Measurements from ENCODE around the gene THSD4. TPM values are rescaled to one million over a fixed set of nuclear protein-coding genes. Genes with fewer than 3 reads are reported as not detected.
"Not testable (repeated sequence)": the region's sequence is repeated elsewhere in the genome, so short reads cannot be mapped to it uniquely, and the experiment has no call there.

The THSD4 gene
- polyA plus RNA-seq, 1 experiment: 45.8 TPM

GRCh38 chr15:71121442-71121841, 6.2 kb downstream of the THSD4 start:
- ChIA-PET CTCF (interaction anchor here (1.1 to 1.2 kb wide), 2 partner anchors 11 to 13 kb away, joined by 3 read pairs; no protein-coding TSS in a partner anchor), POLR2A (interaction anchor here (0.7 kb wide), 1 partner anchor 257 kb away, joined by 5 read pairs; no protein-coding TSS in a partner anchor)
- no peak for DNase-seq (ENCODE audit: low read depth, low spot score)
- no peak for TF ChIP-seq CTCF (IDR thresholded peaks at IDR 0.05; ENCODE audit: low read depth, low read length)
- Histone ChIP-seq H3K27me3 (ENCODE audit: control insufficient read depth, insufficient read depth, low read length) (no peaks in the 10 kb centered on the region), H3K27ac (ENCODE audit: low read depth, low read length) (no peak overlapping the region), H3K9me3 (ENCODE audit: control insufficient read depth, insufficient read depth, low read length) (no peaks in the 10 kb centered on the region), H3K4me3 (ENCODE audit: low read depth, low read length) (no peak overlapping the region)

- Histone ChIP-seq H3K4me3 (ENCODE audit: low read depth, low read length) (0 out of 2 replicates have a peak overlapping the region, but pooled peaks have one; percentile 11), H3K27ac (ENCODE audit: low read depth, low read length) (peak overlapping the region; percentile 49), H3K9me3 (ENCODE audit: control insufficient read depth, insufficient read depth, low read length) (no peaks in the 10 kb centered on the region), H3K27me3 (ENCODE audit: control insufficient read depth, insufficient read depth, low read length) (no peaks in the 10 kb centered on the region)
- ChIA-PET CTCF (interaction anchor here (1.7 to 2.0 kb wide), 2 partner anchors 9 to 11 kb away, joined by 5 to 7 read pairs; partner anchors contain the start of gene THSD4), POLR2A (no interaction called here)
- TF ChIP-seq CTCF (IDR thresholded peaks at IDR 0.05; ENCODE audit: low read depth, low read length): peak; percentile 11; the same call in 1 of the 2 replicates
- no peak for DNase-seq (ENCODE audit: low read depth, low spot score)
These were observed 9.9 kb downstream of the THSD4 start for GRCh38 chr15:71124937-71125790.

DNA sequence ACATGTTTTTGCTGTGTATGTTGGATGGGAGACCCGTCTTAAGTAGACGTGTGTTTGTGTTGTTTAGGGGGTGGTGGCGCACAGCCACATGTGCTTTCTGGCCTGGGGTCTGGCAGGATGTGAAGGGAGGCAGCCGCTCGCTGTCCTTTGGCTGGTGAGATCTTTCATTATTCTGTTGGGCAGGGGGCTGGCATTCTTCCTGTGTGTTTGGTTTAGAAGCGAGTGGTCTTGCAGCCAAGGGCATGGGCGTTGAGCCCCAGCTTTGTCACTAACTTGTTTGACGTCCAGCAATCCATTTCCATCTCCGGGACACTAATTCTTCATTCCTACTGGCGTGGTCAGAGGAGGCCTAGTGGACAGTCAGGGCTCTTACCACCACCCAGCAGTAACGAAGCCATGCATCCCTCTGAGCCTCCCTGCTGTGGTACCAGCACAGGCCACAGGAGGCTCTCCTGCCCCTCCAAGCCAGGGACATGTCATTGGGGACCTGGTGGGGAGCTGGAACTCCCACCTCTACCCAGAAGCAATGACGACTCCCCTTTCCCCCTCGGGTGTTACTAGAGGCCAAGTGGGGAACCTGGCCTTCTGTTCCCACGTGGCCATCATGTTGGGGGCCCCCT, 10.7 kb downstream of the THSD4 start:
- Histone ChIP-seq H3K27ac (ENCODE audit: low read depth, low read length) (peak overlapping the region; percentile 49), H3K4me3 (ENCODE audit: low read depth, low read length) (0 out of 2 replicates have a peak overlapping the region, but pooled peaks have one; percentile 3), H3K9me3 (ENCODE audit: control insufficient read depth, insufficient read depth, low read length) (no peaks in the 10 kb centered on the region), H3K27me3 (ENCODE audit: control insufficient read depth, insufficient read depth, low read length) (no peaks in the 10 kb centered on the region)
- CTCF ChIA-PET: interaction anchor here (1.7 to 2.0 kb wide), 2 partner anchors 10 to 12 kb away, joined by 5 to 7 read pairs; partner anchors contain the start of gene THSD4
- DNase-seq (ENCODE audit: low read depth, low spot score): no peak
- TF ChIP-seq CTCF (IDR thresholded peaks at IDR 0.05; ENCODE audit: low read depth, low read length): peak; percentile 50
- POLR2A ChIA-PET: no interaction called here

GRCh38 chr15:71127083-71127482, 11.8 kb downstream of the THSD4 start:
- no peaks in the 10 kb centered on the region for H3K9me3 ChIP-seq (ENCODE audit: control insufficient read depth, insufficient read depth, low read length)
- no peak for TF ChIP-seq CTCF (IDR thresholded peaks at IDR 0.05; ENCODE audit: low read depth, low read length)
- ChIA-PET POLR2A (interaction anchor here (0.6 kb wide), 1 partner anchor 22 kb away, joined by 3 read pairs; no protein-coding TSS in a partner anchor), CTCF (no interaction called here)
- H3K4me3 ChIP-seq (ENCODE audit: low read depth, low read length): no peak overlapping the region
- DNase-seq (ENCODE audit: low read depth, low spot score): no peak
- no peak overlapping the region for H3K27ac ChIP-seq (ENCODE audit: low read depth, low read length)
- no peaks in the 10 kb centered on the region for H3K27me3 ChIP-seq (ENCODE audit: control insufficient read depth, insufficient read depth, low read length)

GRCh38 chr15:71128159-71128558, 12.9 kb downstream of the THSD4 start:
- not testable (repeated sequence) for H3K27me3 ChIP-seq (ENCODE audit: control insufficient read depth, insufficient read depth, low read length); H3K27ac ChIP-seq (ENCODE audit: low read depth, low read length); H3K9me3 ChIP-seq (ENCODE audit: control insufficient read depth, insufficient read depth, low read length); DNase-seq (ENCODE audit: low read depth, low spot score); H3K4me3 ChIP-seq (ENCODE audit: low read depth, low read length)
- POLR2A ChIA-PET: interaction anchor here (0.7 kb wide), 1 partner anchor 19 kb away, joined by 3 read pairs; no protein-coding TSS in a partner anchor
- CTCF ChIA-PET: interaction anchor here (0.7 to 1.0 kb wide), 2 partner anchors 14 to 156 kb away, joined by 3 read pairs; no protein-coding TSS in a partner anchor

All from AG04450 (cell line).